SK-N-SH (cell line): ENCODE measurements around the gene TIMP2. TPM values are rescaled to one million over a fixed set of nuclear protein-coding genes. Genes with fewer than 3 reads are reported as not detected.

Source experiments
- CTCF ChIA-PET: fragments of 300-600, 350-600 bp; formaldehyde crosslinking; extraction: SDS; loops from one replicate; lab custom pipeline; 2021; lab: Yijun Ruan, JAX
- POLR2A ChIA-PET: fragments of 350-600 bp; sonication (Branson Sonifier 250); formaldehyde crosslinking; extraction: SDS; loops from one replicate; lab custom pipeline; 2020; ENCODE audit warnings: antibody characterized with exemption, inconsistent platforms; lab: Yijun Ruan, JAX
- DNase-seq: peaks from one replicate; pipeline ENCODE4 v3.0.0; 2012
- H2AFZ ChIP-seq: fragments of 200-600 bp; sonication (generic); 2 replicates; pipeline ENCODE4 v1.8.1; 2016; ENCODE audit warnings: antibody characterized with exemption, mild to moderate bottlenecking, low read depth
- H3F3A ChIP-seq: fragments of 200-600 bp; sonication (generic); replicated peaks from 2 replicates; pipeline ENCODE3; 2016; ENCODE audit warnings: antibody characterized with exemption, mild to moderate bottlenecking; ENCODE audit not compliant: insufficient read depth
- H3K27ac ChIP-seq, 2 experiments: fragments of 200-500 bp in 1 of 2; fragments of 200-600 bp in 1 of 2; sonication (Bioruptor generic) in 1 of 2; sonication (generic), shearing (Covaris generic) in 1 of 2; 2 replicates each; pipeline versions ENCODE4 v1.5.1 to v1.6.1; 2014 to 2016; ENCODE audit warnings: low read depth in 2 of 2, inconsistent platforms in 1 of 2, low read length in 1 of 2, mild to moderate bottlenecking in 1 of 2, mixed read lengths in 1 of 2
- H3K27me3 ChIP-seq: fragments of 200-600 bp; sonication (generic), shearing (Covaris generic); 2 replicates; pipeline ENCODE4 v1.6.1; 2016; ENCODE audit warnings: mixed run types; ENCODE audit not compliant: insufficient read depth
- H3K36me3 ChIP-seq, 2 experiments: fragments of 200-500 bp in 1 of 2; fragments of 200-600 bp in 1 of 2; sonication (Bioruptor generic) in 1 of 2; sonication (generic) in 1 of 2; replicated peaks in 1 of 2; 2 replicates each; pipeline versions ENCODE3 to v1.5.1; 2014 to 2016; ENCODE audit warnings: low read length in 1 of 2, mild to moderate bottlenecking in 1 of 2; ENCODE audit not compliant: insufficient read depth in 2 of 2, control insufficient read depth in 1 of 2
- H3K4me1 ChIP-seq, 2 experiments: fragments of 200-500 bp in 1 of 2; fragments of 200-600 bp in 1 of 2; sonication (Bioruptor generic) in 1 of 2; sonication (generic), shearing (Covaris generic) in 1 of 2; 2 replicates each; pipeline versions ENCODE4 v1.5.1 to v1.6.1; 2014 to 2016; ENCODE audit warnings: low read depth in 1 of 2, low read length in 1 of 2, mixed run types in 1 of 2; ENCODE audit not compliant: insufficient read depth in 2 of 2, control insufficient read depth in 1 of 2
- H3K4me2 ChIP-seq: fragments of 200-600 bp; sonication (generic), shearing (Covaris generic); 2 replicates; pipeline ENCODE4 v1.6.1; 2017; ENCODE audit warnings: mixed run types
- H3K4me3 ChIP-seq, 2 experiments: fragments of 200-500 bp in 1 of 2; fragments of 200-600 bp in 1 of 2; sonication (Bioruptor generic) in 1 of 2; sonication (generic), shearing (Covaris generic) in 1 of 2; 2 replicates each; pipeline versions ENCODE4 v1.5.1 to v1.8.1; 2014 to 2016; ENCODE audit warnings: low read depth in 2 of 2, inconsistent platforms in 1 of 2, low read length in 1 of 2, mild to moderate bottlenecking in 1 of 2, mixed read lengths in 1 of 2, moderate library complexity in 1 of 2
- H3K79me2 ChIP-seq: fragments of 200-600 bp; sonication (generic); 2 replicates; pipeline ENCODE4 v1.8.1; 2017; ENCODE audit warnings: mild to moderate bottlenecking; ENCODE audit not compliant: insufficient read depth
- H3K9ac ChIP-seq: fragments of 200-600 bp; sonication (generic); 2 replicates; pipeline ENCODE4 v1.6.1; 2017; ENCODE audit warnings: mixed run types
- H3K9me2 ChIP-seq: fragments of 200-600 bp; sonication (generic); 2 replicates; pipeline ENCODE4 v1.6.1; 2017; ENCODE audit warnings: mixed run types
- H3K9me3 ChIP-seq: fragments of 200-600 bp; sonication (generic); 2 replicates; pipeline ENCODE4 v1.6.1; 2017; ENCODE audit warnings: mixed run types, mild to moderate bottlenecking, moderate library complexity
- H4K20me1 ChIP-seq: fragments of 200-600 bp; sonication (generic); 2 replicates; pipeline ENCODE4 v1.6.1; 2017; ENCODE audit warnings: mild to moderate bottlenecking, mixed run types; ENCODE audit not compliant: insufficient read depth
- CHD2 ChIP-seq: fragments of 150-350 bp; IDR thresholded peaks from 2 replicates; pipeline ENCODE4 v1.6.1; 2018; ENCODE audit warnings: low read length; ENCODE audit not compliant: partially characterized antibody
- EZH2phosphoT487 ChIP-seq: fragments of 200-600 bp; sonication (generic); IDR thresholded peaks from 2 replicates; pipeline ENCODE4 v1.6.1; 2017; ENCODE audit warnings: low read depth, mixed run types, mild to moderate bottlenecking, antibody characterized with exemption, moderate library complexity, borderline replicate concordance
- FOSL2 ChIP-seq: IDR thresholded peaks from 2 replicates; pipeline ENCODE4 v1.4.0; 2012; ENCODE audit warnings: low read depth, mild to moderate bottlenecking, moderate library complexity, borderline replicate concordance
- FOXJ3 ChIP-seq: sonication (generic); formaldehyde crosslinking; IDR thresholded peaks from 2 replicates; pipeline ENCODE4 v1.5.1; 2020; ENCODE audit warnings: mild to moderate bottlenecking, missing genetic modification reagents
- GABPA ChIP-seq: IDR thresholded peaks from 2 replicates; pipeline ENCODE4 v1.4.0; 2012; ENCODE audit warnings: low read depth, mild to moderate bottlenecking
- JUND ChIP-seq: IDR thresholded peaks from 2 replicates; pipeline ENCODE4 v1.4.0; 2012
- MEF2A ChIP-seq: IDR thresholded peaks from 2 replicates; pipeline ENCODE4 v1.4.0; 2012; ENCODE audit warnings: low read depth, borderline replicate concordance
- MXI1 ChIP-seq: IDR thresholded peaks from 2 replicates; pipeline ENCODE4 v1.6.1; 2012; ENCODE audit warnings: mild to moderate bottlenecking, low read depth, low read length, improper control_type of control experiment
- NFIC ChIP-seq: IDR thresholded peaks from 2 replicates; pipeline ENCODE4 v1.4.0; 2012; ENCODE audit warnings: borderline replicate concordance
- NRF1 ChIP-seq: IDR thresholded peaks from 2 replicates; pipeline ENCODE4 v1.6.1; 2012; ENCODE audit warnings: low read depth, mild to moderate bottlenecking, low read length
- POLR2AphosphoS5 ChIP-seq: IDR thresholded peaks from 2 replicates; pipeline ENCODE4 v1.6.1; 2012; ENCODE audit warnings: low read depth, low read length
- RAD21 ChIP-seq: IDR thresholded peaks from 2 replicates; pipeline ENCODE4 v1.6.1; 2012; ENCODE audit warnings: mild to moderate bottlenecking, low read length
- RXRA ChIP-seq: IDR thresholded peaks from 2 replicates; pipeline ENCODE4 v1.4.0; 2012; ENCODE audit warnings: low read depth, mild to moderate bottlenecking, borderline replicate concordance
- TAF1 ChIP-seq: IDR thresholded peaks from 2 replicates; pipeline ENCODE4 v1.6.1; 2012; ENCODE audit warnings: low read depth, mild to moderate bottlenecking, low read length, moderate library complexity, borderline replicate concordance
- TCF12 ChIP-seq: IDR thresholded peaks from 2 replicates; pipeline ENCODE4 v1.4.0; 2012
- WGBS: methylation state at CpG from one replicate; pipeline ENCODE4 v1.1.6; 2017; ENCODE audit warnings: low lambda C conversion rate; 5-methylcytosine and 5-hydroxymethylcytosine counted together
- polyA plus RNA-seq, 3 experiments: library from polyadenylated mRNA; depleted of rRNA; stranded (reverse); fragments of >200 nt; gene quantifications; 2 replicates each; pipeline ENCODE4 v1.2.3, GENCODE V29; 2012
- TF ChIP-seq, protein P1 (sequence below): IDR thresholded peaks from 2 replicates; pipeline ENCODE4 v1.4.0; 2012; ENCODE audit warnings: low read depth, borderline replicate concordance
- TF ChIP-seq, protein P2 (sequence below): fragments of 150-350 bp; IDR thresholded peaks from 2 replicates; pipeline ENCODE4 v1.6.1; 2016; ENCODE audit warnings: mild to moderate bottlenecking, low read depth, low read length
- TF ChIP-seq, protein P3 (sequence below): IDR thresholded peaks from 2 replicates; pipeline ENCODE4 v1.4.0; 2012; ENCODE audit warnings: low read depth, borderline replicate concordance
- TF ChIP-seq, protein P4 (sequence below): IDR thresholded peaks from 2 replicates; pipeline ENCODE4 v1.6.1; 2012; ENCODE audit warnings: mild to moderate bottlenecking, low read depth, low read length, moderate library complexity
- TF ChIP-seq, protein P5 (sequence below): IDR thresholded peaks from 2 replicates; pipeline ENCODE4; 2012
- TF ChIP-seq, protein P6 (sequence below): IDR thresholded peaks from 2 replicates; pipeline ENCODE4 v1.4.0; 2012; ENCODE audit warnings: low read depth
- TF ChIP-seq, protein P7 (sequence below): fragments of 200-600 bp; sonication (generic); IDR thresholded peaks from 2 replicates; pipeline ENCODE4 v1.6.1; 2017; ENCODE audit warnings: antibody characterized with exemption, mild to moderate bottlenecking, moderate library complexity

TIMP2 gene
- polyA plus RNA-seq, 1 of the 3 experiments (the other 2 are of a cell fraction), result 441 TPM

DNA sequence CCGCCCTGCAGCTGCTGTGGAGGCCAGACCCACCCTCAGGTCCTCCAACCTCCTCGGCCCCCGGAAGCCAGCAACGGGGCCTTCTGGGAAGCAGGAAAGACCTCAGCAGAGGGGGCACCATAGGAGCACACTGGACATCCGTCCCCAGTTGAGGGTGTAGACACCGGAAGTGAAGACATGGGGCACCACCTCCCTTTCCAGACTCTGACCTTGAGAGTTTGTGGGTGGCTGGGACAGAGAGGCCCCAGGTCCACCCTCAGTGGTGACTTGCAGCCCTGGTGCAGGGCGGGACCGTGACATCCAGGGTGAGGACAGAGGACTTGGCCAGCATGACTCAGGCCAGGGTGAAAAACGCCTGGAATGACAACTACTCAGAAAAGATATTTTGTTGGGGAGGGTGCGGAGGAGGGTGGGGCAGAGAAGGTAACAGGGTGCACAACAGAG, 42.1 kb downstream of the TIMP2 start:
- H3K9me2 ChIP-seq, result no peaks in the 10 kb centered on the region
- peak overlapping the region; percentile 34 to 58 for H3K4me3 ChIP-seq
- H2AFZ ChIP-seq, result no peak overlapping the region
- H3F3A ChIP-seq, result peaks cover 40% of the 10 kb centered on the region
- peaks cover 0 to 3% of the 10 kb centered on the region in 2 experiments for H3K36me3 ChIP-seq
- peaks cover 32 to 78% of the 10 kb centered on the region in 2 experiments for H3K4me1 ChIP-seq
- H3K27me3 ChIP-seq, result no peaks in the 10 kb centered on the region
- H3K79me2 ChIP-seq, result peaks cover 93% of the 10 kb centered on the region
- H3K9me3 ChIP-seq, result no peaks in the 10 kb centered on the region
- H3K27ac ChIP-seq, result peak overlapping the region; percentile 99 to 100
- H3K4me2 ChIP-seq, result peak overlapping the region; percentile 94
- POLR2A ChIA-PET, result interaction anchor here (0.6 to 2.9 kb wide), 12 partner anchors 9 to 295 kb away, joined by 3 to 35 read pairs (median 4); no protein-coding TSS in a partner anchor
- H4K20me1 ChIP-seq, result no peaks in the 10 kb centered on the region; the same call in 1 of the 2 replicates
- 8% methylated on average over 10 of the region's 10 CpGs for WGBS
- peak; percentile 94 for DNase-seq
- peak overlapping the region; percentile 85 for H3K9ac ChIP-seq
- CTCF ChIA-PET, result interaction anchor here (0.7 to 8.5 kb wide), 12 partner anchors 9 to 94 kb away, joined by 3 to 68 read pairs (median 4); no protein-coding TSS in a partner anchor
- TF ChIP-seq TCF12 (no peak), FOXJ3 (CRISPR knock-in tag) (0 out of 2 replicates have a peak, but pooled peaks have one; percentile 69), POLR2AphosphoS5 (peak; percentile 2; the same call in 1 of the 2 replicates), MEF2A (no peak), MXI1 (peak; percentile 31), JUND (peak; percentile 74), FOSL2 (peak; percentile 82), EZH2phosphoT487 (no peak), CHD2 (peak; percentile 76), GABPA (peak; percentile 88), TAF1 (peak; percentile 60; the same call in 1 of the 2 replicates), RXRA (peak; percentile 72; the same call in 1 of the 2 replicates), RAD21 (no peak), NRF1 (no peak), NFIC (no peak; the same call in 1 of the 2 replicates)
- TF ChIP-seq, protein P1, sequence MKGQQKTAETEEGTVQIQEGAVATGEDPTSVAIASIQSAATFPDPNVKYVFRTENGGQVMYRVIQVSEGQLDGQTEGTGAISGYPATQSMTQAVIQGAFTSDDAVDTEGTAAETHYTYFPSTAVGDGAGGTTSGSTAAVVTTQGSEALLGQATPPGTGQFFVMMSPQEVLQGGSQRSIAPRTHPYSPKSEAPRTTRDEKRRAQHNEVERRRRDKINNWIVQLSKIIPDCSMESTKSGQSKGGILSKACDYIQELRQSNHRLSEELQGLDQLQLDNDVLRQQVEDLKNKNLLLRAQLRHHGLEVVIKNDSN, result no peak
- TF ChIP-seq, protein P2, sequence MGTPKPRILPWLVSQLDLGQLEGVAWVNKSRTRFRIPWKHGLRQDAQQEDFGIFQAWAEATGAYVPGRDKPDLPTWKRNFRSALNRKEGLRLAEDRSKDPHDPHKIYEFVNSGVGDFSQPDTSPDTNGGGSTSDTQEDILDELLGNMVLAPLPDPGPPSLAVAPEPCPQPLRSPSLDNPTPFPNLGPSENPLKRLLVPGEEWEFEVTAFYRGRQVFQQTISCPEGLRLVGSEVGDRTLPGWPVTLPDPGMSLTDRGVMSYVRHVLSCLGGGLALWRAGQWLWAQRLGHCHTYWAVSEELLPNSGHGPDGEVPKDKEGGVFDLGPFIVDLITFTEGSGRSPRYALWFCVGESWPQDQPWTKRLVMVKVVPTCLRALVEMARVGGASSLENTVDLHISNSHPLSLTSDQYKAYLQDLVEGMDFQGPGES, result no peak; the same call in 1 of the 2 replicates
- TF ChIP-seq, protein P3, sequence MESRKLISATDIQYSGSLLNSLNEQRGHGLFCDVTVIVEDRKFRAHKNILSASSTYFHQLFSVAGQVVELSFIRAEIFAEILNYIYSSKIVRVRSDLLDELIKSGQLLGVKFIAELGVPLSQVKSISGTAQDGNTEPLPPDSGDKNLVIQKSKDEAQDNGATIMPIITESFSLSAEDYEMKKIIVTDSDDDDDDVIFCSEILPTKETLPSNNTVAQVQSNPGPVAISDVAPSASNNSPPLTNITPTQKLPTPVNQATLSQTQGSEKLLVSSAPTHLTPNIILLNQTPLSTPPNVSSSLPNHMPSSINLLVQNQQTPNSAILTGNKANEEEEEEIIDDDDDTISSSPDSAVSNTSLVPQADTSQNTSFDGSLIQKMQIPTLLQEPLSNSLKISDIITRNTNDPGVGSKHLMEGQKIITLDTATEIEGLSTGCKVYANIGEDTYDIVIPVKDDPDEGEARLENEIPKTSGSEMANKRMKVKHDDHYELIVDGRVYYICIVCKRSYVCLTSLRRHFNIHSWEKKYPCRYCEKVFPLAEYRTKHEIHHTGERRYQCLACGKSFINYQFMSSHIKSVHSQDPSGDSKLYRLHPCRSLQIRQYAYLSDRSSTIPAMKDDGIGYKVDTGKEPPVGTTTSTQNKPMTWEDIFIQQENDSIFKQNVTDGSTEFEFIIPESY, result 0 out of 2 replicates have a peak, but pooled peaks have one; percentile 5
- TF ChIP-seq, protein P4, sequence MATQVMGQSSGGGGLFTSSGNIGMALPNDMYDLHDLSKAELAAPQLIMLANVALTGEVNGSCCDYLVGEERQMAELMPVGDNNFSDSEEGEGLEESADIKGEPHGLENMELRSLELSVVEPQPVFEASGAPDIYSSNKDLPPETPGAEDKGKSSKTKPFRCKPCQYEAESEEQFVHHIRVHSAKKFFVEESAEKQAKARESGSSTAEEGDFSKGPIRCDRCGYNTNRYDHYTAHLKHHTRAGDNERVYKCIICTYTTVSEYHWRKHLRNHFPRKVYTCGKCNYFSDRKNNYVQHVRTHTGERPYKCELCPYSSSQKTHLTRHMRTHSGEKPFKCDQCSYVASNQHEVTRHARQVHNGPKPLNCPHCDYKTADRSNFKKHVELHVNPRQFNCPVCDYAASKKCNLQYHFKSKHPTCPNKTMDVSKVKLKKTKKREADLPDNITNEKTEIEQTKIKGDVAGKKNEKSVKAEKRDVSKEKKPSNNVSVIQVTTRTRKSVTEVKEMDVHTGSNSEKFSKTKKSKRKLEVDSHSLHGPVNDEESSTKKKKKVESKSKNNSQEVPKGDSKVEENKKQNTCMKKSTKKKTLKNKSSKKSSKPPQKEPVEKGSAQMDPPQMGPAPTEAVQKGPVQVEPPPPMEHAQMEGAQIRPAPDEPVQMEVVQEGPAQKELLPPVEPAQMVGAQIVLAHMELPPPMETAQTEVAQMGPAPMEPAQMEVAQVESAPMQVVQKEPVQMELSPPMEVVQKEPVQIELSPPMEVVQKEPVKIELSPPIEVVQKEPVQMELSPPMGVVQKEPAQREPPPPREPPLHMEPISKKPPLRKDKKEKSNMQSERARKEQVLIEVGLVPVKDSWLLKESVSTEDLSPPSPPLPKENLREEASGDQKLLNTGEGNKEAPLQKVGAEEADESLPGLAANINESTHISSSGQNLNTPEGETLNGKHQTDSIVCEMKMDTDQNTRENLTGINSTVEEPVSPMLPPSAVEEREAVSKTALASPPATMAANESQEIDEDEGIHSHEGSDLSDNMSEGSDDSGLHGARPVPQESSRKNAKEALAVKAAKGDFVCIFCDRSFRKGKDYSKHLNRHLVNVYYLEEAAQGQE, result peak; percentile 8; the same call in 1 of the 2 replicates
- TF ChIP-seq, protein P5, sequence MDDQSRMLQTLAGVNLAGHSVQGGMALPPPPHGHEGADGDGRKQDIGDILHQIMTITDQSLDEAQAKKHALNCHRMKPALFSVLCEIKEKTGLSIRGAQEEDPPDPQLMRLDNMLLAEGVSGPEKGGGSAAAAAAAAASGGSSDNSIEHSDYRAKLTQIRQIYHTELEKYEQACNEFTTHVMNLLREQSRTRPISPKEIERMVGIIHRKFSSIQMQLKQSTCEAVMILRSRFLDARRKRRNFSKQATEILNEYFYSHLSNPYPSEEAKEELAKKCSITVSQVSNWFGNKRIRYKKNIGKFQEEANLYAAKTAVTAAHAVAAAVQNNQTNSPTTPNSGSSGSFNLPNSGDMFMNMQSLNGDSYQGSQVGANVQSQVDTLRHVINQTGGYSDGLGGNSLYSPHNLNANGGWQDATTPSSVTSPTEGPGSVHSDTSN, result peak; percentile 33; the same call in 1 of the 2 replicates
- TF ChIP-seq, protein P6, sequence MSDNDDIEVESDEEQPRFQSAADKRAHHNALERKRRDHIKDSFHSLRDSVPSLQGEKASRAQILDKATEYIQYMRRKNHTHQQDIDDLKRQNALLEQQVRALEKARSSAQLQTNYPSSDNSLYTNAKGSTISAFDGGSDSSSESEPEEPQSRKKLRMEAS, result peak; percentile 58; the same call in 1 of the 2 replicates
- TF ChIP-seq, protein P7, sequence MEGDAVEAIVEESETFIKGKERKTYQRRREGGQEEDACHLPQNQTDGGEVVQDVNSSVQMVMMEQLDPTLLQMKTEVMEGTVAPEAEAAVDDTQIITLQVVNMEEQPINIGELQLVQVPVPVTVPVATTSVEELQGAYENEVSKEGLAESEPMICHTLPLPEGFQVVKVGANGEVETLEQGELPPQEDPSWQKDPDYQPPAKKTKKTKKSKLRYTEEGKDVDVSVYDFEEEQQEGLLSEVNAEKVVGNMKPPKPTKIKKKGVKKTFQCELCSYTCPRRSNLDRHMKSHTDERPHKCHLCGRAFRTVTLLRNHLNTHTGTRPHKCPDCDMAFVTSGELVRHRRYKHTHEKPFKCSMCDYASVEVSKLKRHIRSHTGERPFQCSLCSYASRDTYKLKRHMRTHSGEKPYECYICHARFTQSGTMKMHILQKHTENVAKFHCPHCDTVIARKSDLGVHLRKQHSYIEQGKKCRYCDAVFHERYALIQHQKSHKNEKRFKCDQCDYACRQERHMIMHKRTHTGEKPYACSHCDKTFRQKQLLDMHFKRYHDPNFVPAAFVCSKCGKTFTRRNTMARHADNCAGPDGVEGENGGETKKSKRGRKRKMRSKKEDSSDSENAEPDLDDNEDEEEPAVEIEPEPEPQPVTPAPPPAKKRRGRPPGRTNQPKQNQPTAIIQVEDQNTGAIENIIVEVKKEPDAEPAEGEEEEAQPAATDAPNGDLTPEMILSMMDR, result no peak
